Caco-2 (cell line): ENCODE measurements around the gene ADCY1. TPM values are rescaled to one million over a fixed set of nuclear protein-coding genes. Genes with fewer than 3 reads are reported as not detected.
A peak's percentile ranks its signal among the peaks of the same experiment; 100 is the strongest.

Source experiments
- BruUV-seq: library from RNA; stranded (reverse); fragments of 400-500 nt; replicated peaks from 2 replicates; lab custom pipeline; 2021; lab: Mats Ljungman, UMichigan
- CTCF ChIA-PET: fragments of 300-600 bp; sonication (Branson Sonifier 250); formaldehyde crosslinking; loops from one replicate; lab custom pipeline; 2022; ENCODE audit warnings: antibody characterized with exemption; lab: Charles Lee
- POLR2A ChIA-PET: fragments of 300-600 bp; sonication (Branson Sonifier 250); formaldehyde crosslinking; loops from one replicate; lab custom pipeline; 2022; ENCODE audit warnings: antibody characterized with exemption; lab: Charles Lee
- DNase-seq, 2 experiments: peaks; one replicate each; pipeline versions ENCODE4 v3.0.0 to v3.0.0-alpha.2; 2020 to 2022
- H3K27me3 ChIP-seq: replicated peaks from 2 replicates; pipeline ENCODE4 v1.6.0; 2011; ENCODE audit warnings: low read length; ENCODE audit not compliant: control insufficient read depth, insufficient read depth
- H3K36me3 ChIP-seq: 2 replicates; pipeline ENCODE4 v1.5.1; 2011; ENCODE audit warnings: low read length; ENCODE audit not compliant: control insufficient read depth, insufficient read depth
- H3K4me1 ChIP-seq: fragments of 250-450 bp; sonication (Bioruptor Pico); 2 replicates; pipeline ENCODE4 v1.5.1; 2020; ENCODE audit warnings: mild to moderate bottlenecking
- H3K4me3 ChIP-seq: 2 replicates; pipeline ENCODE4 v1.5.1; 2011; ENCODE audit warnings: low read depth, mild to moderate bottlenecking, control low read depth, low read length
- H3K9me3 ChIP-seq: fragments of 250-450 bp; sonication (Bioruptor Pico); 2 replicates; pipeline ENCODE4 v1.5.1; 2020; ENCODE audit warnings: mild to moderate bottlenecking, moderate library complexity
- H3K27ac Mint-ChIP-seq: one replicate; pipeline ENCODE4 v1.8.0; 2022; ENCODE audit warnings: mixed read lengths; ENCODE audit not compliant: unreplicated experiment
- H3K27me3 Mint-ChIP-seq: one replicate; pipeline ENCODE4 v1.8.0; 2022; ENCODE audit warnings: mixed read lengths; ENCODE audit not compliant: insufficient read depth, unreplicated experiment
- H3K36me3 Mint-ChIP-seq: one replicate; pipeline ENCODE4 v1.8.0; 2022; ENCODE audit warnings: mild to moderate bottlenecking, mixed read lengths; ENCODE audit not compliant: insufficient read depth, unreplicated experiment
- H3K4me1 Mint-ChIP-seq: one replicate; pipeline ENCODE4 v1.8.0; 2022; ENCODE audit warnings: low read depth, mixed read lengths; ENCODE audit not compliant: unreplicated experiment
- H3K4me3 Mint-ChIP-seq: one replicate; pipeline ENCODE4 v1.8.0; 2022; ENCODE audit warnings: mild to moderate bottlenecking, moderate library complexity, mixed read lengths; ENCODE audit not compliant: unreplicated experiment
- H3K9me3 Mint-ChIP-seq: one replicate; pipeline ENCODE4 v1.8.0; 2022; ENCODE audit warnings: mixed read lengths; ENCODE audit not compliant: unreplicated experiment
- CTCF ChIP-seq, 2 experiments: fragments of 200-600 bp in 1 of 2; IDR thresholded peaks; 1 replicate in 1 of 2; 2 replicates in 1 of 2; pipeline versions ENCODE4 v1.5.1 to v1.8.0; 2011 to 2022; ENCODE audit warnings: antibody characterized with exemption in 1 of 2, control low read depth in 1 of 2, inconsistent platforms in 1 of 2, low read depth in 1 of 2, low read length in 1 of 2, mild to moderate bottlenecking in 1 of 2, moderate library complexity in 1 of 2; ENCODE audit not compliant: insufficient read depth in 1 of 2, severe bottlenecking in 1 of 2, unreplicated experiment in 1 of 2
- intact Hi-C: fragments of 100-400 bp; cut with micrococcal nuclease; formaldehyde crosslinking; loops from one replicate; pipeline ENCODE4 v1.10.0; 2022; ENCODE audit not compliant: unreplicated experiment
- total RNA-seq: library from RNA; stranded (reverse); gene quantifications from 2 replicates; pipeline ENCODE4 v1.2.3, GENCODE V29; 2022

Gene ADCY1
- total RNA-seq, 1 experiment from 2014 or later: 2.9 TPM

GRCh38 chr7:45703911-45704682, 129.9 kb downstream of the ADCY1 start:
- H3K4me1 Mint-ChIP-seq: no peaks in the 10 kb centered on the region
- Histone ChIP-seq H3K36me3 (no peaks in the 10 kb centered on the region), H3K4me3 (no peak overlapping the region), H3K4me1 (no peaks in the 10 kb centered on the region), H3K27me3 (no peaks in the 10 kb centered on the region; the same call in 1 of the 2 replicates), H3K9me3 (no peaks in the 10 kb centered on the region)
- H3K27ac Mint-ChIP-seq: no peak overlapping the region
- no peak overlapping the region for H3K4me3 Mint-ChIP-seq
- peak in 1 of 2 experiments; percentile 21 for DNase-seq
- ChIA-PET CTCF (interaction anchor here (0.6 kb wide), 1 partner anchor 40 kb away, joined by 4 read pairs; no protein-coding TSS in a partner anchor), POLR2A (no interaction called here)
- H3K36me3 Mint-ChIP-seq: no peaks in the 10 kb centered on the region
- H3K9me3 Mint-ChIP-seq: no peaks in the 10 kb centered on the region
- intact Hi-C loops: no loop called here
- BruUV-seq: no TSS peak
- H3K27me3 Mint-ChIP-seq: peaks cover 5% of the 10 kb centered on the region
- TF ChIP-seq CTCF (IDR thresholded peaks at IDR 0.05; ENCODE audit: insufficient read depth in 1 of 2, low read depth in 1 of 2, low read length in 1 of 2, severe bottlenecking in 1 of 2, unreplicated experiment in 1 of 2): no peak

- no peaks in the 10 kb centered on the region for H3K36me3 ChIP-seq
- H3K4me3 Mint-ChIP-seq: no peak overlapping the region
- no TSS peak for BruUV-seq
- no peaks in the 10 kb centered on the region for H3K36me3 Mint-ChIP-seq
- H3K9me3 ChIP-seq: no peaks in the 10 kb centered on the region
- intact Hi-C loops: no loop called here
- no peaks in the 10 kb centered on the region for H3K4me1 Mint-ChIP-seq
- H3K4me3 ChIP-seq: no peak overlapping the region
- H3K4me1 ChIP-seq: no peaks in the 10 kb centered on the region
- no peak overlapping the region for H3K27ac Mint-ChIP-seq
- peaks cover 5% of the 10 kb centered on the region for H3K27me3 Mint-ChIP-seq
- no peaks in the 10 kb centered on the region; the same call in 1 of the 2 replicates for H3K27me3 ChIP-seq
- ChIA-PET POLR2A (no interaction called here), CTCF (interaction anchor here (0.6 kb wide), 1 partner anchor 40 kb away, joined by 4 read pairs; no protein-coding TSS in a partner anchor)
- TF ChIP-seq CTCF (IDR thresholded peaks at IDR 0.05; ENCODE audit: insufficient read depth in 1 of 2, low read depth in 1 of 2, low read length in 1 of 2, severe bottlenecking in 1 of 2, unreplicated experiment in 1 of 2): no peak
- H3K9me3 Mint-ChIP-seq: no peaks in the 10 kb centered on the region
- DNase-seq: no peak
Observed at GRCh38 chr7:45704683-45705016, 130.5 kb downstream of the ADCY1 start.

GRCh38 chr7:45708046-45708950, 134.1 kb downstream of the ADCY1 start:
- Mint-ChIP-seq H3K36me3 (no peaks in the 10 kb centered on the region), H3K27ac (no peak overlapping the region), H3K27me3 (peaks cover 5% of the 10 kb centered on the region), H3K4me3 (no peak overlapping the region), H3K4me1 (no peaks in the 10 kb centered on the region), H3K9me3 (no peaks in the 10 kb centered on the region)
- POLR2A ChIA-PET: no interaction called here
- CTCF ChIA-PET: interaction anchor here (1.1 kb wide), 1 partner anchor 45 kb away, joined by 4 read pairs; no protein-coding TSS in a partner anchor
- no peaks in the 10 kb centered on the region for H3K27me3 ChIP-seq
- H3K4me1 ChIP-seq: no peaks in the 10 kb centered on the region
- no peak overlapping the region for H3K4me3 ChIP-seq
- intact Hi-C loops: no loop called here
- no peaks in the 10 kb centered on the region for H3K36me3 ChIP-seq
- no peak for DNase-seq
- no peaks in the 10 kb centered on the region for H3K9me3 ChIP-seq
- BruUV-seq: no TSS peak
- TF ChIP-seq CTCF (IDR thresholded peaks at IDR 0.05; ENCODE audit: insufficient read depth in 1 of 2, low read depth in 1 of 2, low read length in 1 of 2, severe bottlenecking in 1 of 2, unreplicated experiment in 1 of 2): no peak
